NCI-H2029 (cell line): ENCODE data around the gene PPP1R13B.

Experiments used
- DNase-seq: peaks from one replicate; lab custom pipeline; 2025; lab: John Stamatoyannopoulos, UW

The PPP1R13B gene

DNA sequence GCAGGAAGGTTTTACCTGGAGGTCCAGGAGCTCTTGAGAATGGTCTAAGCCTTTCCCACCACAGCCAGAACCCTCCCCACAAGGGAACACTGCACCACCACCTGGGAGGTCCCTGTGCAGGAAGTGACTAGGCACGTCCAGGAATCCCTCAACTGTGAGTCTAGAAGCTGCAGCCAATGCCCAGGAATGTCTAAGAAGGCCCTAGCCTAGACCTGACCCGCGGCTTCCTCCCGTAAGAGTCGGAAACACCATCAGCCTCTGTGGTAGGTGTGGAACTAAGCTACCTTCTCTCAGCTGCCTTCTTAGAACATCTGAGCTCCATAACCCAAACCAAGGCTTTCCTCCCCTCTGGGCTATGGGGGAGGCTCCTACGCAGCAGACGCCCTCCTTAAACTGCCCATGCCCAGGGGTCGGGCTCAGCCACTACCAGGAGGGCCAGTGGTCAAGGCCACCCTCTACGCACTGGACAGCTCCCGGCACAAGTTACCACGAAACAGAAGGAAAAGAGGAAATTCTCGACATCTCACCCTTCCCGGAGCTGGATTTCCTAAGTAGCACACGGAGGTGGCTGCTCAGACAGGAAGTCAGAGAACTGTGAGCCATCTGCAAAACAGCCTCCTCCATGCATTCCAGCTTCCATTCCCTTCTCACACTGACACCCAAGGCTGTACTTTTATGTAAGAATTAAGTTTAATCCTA lies 106.2 kb downstream of the PPP1R13B start:
- DNase-seq: no peak

DNA sequence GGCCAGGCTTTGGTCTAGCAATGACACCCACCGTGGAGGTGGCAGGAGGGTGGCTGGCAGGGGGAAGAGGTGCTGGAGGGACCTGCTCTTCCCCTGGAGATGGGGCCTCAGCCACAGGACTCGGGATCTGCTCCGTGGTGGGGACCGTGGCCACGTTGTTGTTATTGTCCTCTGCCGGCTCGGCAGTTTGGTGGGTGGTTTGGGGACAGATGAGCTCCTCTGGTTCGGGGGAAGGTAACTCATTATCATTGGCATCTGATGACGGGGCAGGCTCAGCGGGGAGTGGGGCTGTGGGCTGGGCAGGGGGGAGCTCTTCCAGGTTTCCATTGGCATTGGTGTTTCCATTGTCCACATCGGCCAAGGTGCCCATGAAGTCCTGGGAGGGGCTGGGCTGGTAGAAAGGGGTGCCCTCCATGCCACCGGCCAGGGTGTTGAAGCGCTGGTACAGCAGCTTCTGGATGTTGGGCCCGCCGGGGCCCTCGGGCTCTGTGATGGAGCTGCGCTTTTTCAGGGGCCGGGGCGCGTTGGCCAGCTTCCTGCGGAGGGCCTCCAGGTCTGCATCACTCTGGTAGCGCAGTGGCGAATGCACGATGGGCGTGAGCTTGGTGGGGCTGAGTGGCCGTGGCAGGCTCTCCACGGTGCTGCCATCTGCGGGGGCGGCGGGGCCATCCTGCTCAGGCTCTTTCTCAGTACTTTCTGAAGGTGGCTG lies 107.4 kb downstream of the PPP1R13B start:
- no peak for DNase-seq

DNA sequence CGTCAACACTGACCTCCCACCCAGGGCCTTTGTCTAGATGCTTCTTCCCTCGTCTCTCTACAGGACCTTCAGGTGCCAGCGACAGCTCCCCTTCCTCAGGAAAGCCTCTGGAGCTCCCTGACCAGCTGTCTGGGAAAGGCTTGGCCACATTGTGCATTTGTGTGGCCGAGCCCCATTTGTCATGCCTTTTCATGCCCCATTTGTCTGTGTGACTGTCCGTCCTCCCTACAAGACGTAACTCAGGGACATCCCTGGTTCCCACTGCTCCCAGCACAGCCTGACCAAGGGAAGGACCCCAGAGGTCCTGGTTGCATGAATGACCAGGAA lies 107.9 kb downstream of the PPP1R13B start:
- DNase-seq: no peak

DNA sequence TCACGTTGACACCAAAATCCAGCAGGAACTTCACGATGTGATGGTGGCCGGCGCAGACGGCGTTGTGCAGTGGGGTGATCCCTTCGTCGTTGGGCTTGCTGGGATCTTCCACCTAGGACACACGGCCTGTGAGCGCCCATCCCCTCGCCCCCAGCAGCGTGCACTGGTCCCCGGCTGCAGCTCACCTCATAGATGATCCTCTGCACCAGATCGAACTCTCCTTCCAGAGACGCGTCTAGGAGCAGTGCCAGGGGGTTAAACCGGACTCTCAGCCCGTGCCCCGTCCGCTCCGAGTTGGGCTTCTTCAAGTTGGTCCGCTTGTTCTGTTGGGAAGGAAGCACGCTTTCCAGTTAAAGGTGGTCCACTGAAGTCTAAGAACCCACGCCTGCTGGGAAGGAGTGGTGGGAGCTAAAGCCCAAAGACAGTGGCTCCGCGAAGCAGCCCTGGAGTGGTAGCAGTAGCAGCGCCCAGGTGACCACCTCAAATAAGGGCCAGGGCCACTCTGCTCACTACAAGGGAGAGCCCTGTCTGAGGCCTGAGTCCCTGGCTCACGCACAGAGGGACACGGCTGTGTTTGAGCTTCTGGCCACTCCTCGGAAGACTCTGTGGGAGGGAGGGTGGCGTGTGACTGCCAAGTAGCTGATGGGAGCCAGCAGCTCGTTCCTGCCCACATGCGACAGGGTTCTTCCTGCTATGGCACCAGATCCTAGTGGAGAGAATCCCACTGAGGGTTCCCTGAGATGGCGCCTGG lies 108.5 kb downstream of the PPP1R13B start:
- no peak for DNase-seq

DNA sequence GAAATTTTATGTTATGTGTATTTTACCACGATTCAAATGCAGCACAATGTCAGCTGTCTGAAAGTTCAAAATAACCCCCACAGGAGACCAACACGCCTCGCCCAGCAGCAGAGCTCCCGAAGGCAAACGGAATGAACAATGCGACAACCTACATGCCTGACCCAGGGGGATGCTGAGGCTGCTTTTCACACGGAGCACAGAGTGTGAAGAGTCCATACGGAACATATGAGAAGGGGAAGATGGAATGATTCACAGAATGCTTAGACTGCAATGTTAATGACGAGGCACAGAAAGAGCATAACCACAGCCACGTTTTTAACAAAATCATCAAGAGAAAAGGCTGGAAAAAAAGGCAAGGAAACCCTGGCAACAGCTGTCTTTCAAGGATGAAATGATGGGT lies 109.2 kb downstream of the PPP1R13B start:
- DNase-seq: no peak

DNA sequence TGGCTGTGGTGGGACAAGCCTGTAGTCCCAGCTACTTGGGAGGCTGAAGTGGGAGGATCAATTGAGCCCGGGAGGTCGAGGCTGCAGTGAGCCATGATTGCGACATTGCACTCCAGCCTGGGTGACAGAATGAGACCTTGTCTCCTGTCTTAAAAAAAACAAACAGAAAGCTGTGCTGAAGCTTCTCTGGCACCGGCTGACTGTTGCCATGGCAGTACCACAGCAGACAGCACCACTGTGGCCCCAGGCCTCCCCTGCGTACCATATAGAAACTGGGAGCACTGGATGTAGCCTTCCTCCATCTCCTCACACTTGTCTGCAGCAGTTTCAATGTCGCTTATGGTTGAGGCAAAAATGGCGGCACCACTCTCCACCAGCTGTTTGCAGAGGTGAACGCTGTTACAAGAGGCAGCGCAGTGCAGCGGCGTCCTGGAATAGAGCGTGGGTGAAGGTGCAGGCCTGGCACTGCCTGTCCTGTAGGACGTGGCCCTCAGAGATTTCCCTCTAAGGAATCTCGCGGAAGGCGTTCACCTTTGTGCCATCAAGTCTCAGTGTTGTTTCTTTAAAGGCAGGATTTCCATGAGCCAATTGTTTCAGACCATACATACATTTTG lies 109.8 kb downstream of the PPP1R13B start:
- DNase-seq: no peak

DNA sequence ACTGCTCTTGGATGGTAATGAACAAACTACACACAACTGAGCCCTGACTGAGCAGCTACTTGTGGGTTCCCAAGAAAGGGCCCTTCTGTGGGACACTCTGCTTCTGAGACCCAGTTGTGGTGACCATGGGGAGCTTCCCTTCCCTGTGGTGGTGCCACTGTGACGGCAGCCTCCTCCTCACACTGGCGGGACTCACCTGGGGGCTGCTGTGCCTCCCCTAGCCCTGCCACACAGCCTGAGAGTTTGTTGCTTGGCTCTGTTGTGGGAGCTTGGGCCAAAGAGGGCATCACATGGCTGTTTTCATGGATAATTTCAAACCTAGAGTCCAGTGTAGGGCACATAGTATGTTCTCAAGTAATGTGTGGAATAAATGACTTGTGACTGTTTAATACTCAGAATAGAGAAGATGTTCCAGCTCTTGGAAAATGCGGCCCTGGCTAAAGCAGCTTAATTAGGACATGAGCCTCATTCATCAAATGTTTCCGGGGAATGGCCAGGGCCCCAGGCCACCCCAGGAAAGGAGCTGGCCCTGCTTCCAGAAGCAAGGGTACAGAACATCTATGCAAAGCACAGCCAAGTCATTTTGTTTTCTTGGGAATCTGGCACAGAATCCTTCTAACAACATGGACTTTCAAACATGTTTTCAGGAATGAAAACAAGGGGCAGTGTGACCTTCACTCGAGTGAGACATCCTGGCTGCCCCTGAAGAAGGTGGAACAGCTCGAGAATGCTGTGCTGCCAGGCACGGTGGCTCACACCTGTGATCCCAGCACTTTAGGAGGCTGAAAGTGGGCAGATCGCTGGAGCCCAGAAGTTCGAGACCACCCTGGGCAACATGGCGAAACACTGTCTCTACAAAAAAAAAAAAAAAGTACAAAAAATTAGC lies 110.6 kb downstream of the PPP1R13B start:
- no peak for DNase-seq

DNA sequence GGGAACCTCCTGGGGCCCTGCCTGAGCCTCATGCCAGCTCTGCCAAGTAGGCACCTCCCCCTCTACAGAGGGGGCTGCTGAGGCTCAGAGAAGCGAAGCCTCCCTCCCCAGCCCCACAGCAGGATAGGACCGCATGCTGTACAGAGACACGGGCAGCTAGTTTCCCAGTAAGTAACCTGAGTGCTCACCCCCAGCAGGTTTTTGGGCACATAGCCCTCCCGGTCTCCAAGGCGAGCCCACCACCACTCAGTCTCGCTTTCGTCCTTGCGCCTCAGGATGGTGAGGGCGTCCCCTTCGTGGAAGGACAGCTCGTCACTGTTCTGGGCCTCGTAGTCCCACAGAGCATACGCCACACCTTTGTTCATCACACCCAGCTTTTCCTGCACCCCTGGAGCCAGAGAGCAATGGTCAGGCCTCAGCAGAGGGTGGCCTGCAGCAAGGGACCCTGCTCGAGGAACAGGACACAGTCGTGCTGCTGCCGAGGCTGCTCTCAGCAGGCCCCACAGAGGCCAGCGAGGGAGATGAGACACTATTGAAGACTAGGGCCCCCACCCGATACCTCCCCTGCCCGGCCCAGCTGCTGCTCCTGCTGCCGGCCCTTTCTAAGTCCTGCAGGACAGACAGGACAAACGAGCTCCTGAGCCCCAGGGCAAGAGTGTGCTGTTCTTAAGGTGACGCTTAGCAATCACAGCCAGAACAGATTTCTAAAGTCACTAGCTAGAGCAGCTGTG lies 111.4 kb downstream of the PPP1R13B start:
- no peak for DNase-seq

DNA sequence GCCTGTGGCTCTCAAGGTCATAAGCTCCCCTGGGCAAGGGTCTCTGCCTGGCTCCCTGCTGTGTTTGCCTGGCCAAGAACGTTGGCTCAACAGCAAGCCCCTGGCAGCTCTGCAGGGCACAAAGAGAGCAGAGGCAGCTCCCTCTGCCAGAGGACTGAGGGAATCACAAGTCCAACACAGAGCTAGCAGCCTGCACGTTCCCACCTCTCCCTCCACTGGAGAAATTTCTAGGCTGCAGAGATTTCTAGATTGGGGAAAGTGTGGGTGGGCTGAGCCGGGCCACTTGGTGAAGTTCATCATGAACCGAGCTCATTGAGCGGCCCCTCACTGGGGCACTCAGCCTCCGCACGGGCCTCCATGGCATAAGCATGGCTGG lies 111.9 kb downstream of the PPP1R13B start:
- no peak for DNase-seq

DNA sequence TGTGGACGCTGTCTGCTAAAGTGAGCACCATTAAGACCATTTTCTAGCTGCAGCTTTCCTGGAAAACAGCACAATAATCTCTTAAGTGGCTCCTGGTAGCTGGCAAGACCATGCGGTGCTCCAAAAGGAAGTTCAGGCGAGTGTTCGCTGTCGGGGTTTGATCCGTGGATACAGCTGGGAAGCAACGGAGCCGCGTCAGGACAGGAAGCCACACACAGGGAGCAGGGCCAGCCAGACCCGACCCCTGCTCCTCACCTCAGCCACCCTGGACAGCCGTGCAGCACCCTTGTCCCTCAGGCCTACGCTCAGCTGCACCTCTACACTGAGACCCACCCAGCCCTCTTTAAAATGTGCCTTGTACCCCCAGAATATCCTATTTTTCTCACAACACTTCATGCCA lies 112.4 kb downstream of the PPP1R13B start:
- no peak for DNase-seq

DNA sequence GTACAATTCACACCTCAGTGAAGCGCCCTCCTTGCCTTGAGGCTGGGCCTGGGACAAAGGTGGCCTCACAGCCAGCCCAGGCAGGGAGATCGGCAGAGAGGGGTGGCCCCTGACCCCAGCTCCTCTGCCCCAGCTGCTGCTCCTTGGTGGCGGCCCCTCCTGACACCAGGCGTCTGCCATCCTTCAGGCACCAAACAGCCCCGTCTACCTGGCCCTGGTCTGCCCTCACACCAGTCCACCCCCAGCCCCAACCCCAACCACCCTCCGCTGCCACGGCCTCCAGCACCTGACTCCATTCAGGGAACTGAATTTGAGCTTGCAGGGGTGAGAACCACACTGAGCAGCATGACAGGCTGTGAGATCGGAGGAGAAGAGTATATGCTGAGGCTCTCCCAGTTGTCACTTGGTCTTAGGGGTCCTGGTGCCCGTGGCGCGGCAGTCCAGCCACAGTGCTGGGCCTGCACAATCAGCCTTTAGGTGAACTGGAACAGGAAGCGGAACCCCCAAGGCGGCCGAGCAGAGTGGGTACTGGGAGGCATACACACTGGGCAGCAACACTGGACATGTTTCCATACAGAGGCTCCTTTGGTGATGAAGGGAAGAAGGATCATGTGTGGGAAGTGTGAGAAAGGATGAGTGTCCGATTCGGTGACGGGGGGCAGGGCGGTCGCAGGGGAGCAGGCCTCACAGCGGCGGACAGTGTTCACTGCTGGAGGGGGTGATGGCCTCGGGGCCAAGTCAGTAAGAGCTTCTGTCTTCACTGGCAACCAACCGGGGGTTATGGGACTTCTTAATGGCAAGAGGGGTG lies 113.1 kb downstream of the PPP1R13B start:
- no peak for DNase-seq

DNA sequence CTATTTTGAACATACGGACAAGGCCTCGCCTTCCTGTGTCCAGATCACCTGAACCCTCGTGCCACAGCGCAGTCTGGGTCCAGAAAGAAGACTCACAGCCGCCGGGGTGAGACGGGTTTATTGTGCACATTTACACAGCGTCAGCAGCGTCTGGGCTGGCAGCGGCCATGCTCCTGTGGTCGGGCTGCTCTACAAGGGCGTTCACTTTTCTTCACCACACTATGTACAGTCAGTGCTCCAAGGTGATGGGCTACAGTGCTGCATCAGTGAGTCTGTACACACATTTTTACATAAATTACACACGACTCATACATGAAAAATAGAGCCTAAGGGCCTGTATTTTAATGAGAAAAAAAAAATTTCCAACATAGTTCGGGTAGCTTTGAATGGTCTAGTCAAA lies 113.7 kb downstream of the PPP1R13B start:
- no peak for DNase-seq

DNA sequence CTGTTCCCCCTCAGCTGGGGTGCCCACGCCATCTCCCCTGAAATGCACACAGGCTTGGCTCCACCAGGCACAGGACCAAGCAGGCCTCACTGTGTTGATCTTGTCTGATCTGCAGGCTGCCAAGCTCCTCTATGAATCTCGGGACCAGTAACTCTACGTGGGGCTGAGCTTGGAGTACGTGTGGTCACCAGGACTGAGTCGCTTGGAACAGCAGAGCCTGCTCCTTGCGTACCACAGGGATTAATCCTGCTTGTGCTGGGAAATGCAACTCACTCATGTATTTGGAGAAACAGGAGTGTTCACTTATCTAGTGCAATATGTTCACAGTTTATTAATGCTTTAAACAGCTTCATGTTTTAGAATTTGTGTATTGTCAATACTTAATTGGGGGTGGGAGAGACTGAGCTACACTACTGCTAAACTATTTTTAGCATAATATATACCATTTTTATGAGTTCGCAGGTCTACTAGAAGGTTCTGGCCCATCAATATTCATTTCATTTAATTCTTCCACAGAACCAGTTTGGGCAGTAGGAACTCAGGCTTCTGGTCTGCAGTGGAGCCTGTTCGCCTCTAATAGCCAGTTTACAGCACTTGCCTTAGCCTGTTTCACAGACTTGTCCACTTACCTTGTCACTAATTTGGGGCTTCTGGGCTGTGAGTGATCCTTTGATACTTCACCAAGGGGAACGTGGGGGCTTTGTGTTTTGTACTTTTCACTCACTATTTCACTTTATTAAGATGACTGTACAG lies 114.3 kb downstream of the PPP1R13B start:
- no peak for DNase-seq

DNA sequence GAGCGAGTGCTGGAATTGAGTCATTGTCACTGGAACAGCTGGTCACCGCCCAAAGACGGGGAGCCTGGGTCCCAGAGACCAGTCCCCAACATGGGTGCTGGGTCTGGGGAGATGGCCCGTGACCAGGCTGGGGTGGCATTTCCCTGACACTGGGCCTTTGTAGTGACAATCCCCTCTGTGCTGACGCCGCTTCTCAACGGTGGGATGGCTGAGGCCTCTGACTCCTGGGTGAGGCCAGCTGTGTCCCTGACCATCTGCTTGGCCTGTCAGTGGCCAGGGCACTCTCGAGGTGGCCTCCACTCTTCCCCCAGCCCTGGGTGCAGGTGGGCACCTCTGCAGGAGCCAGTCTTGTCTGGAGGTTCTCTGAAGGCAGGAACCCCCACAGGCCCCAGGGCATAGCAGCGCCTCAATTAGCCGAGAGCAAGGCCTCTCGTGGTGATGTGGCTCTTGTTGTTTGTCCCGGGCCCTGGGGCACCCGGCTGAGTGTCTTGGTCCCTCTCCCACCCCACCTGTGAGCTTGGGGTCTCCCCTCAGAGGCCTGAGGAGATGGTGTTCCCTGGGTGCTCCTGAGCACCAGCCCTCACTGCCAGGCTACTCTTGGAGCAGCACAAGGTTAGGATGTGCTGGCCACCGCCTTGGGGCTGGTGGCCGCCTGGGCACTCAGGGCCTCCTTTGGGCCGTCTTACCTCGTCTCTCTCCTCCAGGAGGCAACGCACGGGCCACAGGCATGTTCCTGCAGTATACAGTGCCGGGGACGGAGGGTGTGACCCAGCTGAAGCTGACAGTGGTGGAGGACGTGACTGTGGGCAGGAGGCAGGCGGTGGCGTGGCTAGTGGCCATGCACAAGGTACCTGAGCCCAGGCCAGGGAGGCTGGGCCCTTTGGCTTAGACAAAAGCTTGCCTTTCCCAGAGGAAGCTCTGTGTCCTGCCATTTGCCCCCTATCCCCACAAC lies 115.2 kb downstream of the PPP1R13B start:
- no peak for DNase-seq

DNA sequence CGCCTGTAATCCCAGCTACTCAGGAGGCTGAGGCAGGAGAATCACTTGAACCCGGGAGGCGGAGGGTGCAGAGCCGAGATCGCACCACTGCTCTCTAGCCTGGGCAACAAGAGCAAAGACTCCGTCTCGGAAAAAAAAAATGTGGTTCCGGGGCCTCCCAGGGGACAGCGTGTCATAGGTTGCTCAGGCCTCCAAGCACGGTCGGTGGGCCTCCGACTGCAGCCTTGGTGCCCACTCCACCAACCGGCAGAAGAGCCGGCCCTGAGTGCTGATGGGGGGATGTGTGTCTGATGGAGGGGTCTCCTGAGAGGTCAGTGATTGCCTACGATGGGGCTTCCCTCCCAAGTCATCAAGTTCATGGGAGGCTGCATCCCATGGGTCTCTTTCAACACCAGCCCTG lies 115.9 kb downstream of the PPP1R13B start:
- no peak for DNase-seq

DNA sequence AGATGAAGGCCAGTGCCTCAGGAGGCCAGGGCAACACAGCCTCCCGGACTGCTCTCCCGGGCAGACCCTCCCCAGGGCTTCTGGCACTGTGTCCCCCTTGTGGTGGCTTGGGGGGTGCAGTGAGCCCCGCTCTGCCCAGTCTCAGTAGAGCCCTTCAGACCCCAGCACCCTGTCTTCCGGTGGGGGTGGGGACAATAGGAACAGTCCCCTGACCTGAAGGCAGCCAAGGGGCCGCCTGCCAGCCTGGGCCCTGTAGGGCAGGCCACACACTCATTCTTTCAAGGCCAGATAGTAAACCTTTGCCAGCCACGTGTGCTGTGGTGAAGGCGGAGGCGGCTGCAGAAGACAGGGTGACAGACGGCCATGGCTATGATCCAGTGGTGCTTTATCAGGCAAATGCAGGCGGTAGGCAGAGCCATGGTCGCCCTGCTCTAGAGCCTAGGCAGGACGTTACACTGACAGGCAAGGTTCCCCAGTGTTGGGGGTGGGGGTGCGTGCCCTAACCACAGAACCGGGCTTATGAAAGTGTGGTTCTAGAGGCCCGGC lies 116.8 kb downstream of the PPP1R13B start:
- DNase-seq: no peak

DNA sequence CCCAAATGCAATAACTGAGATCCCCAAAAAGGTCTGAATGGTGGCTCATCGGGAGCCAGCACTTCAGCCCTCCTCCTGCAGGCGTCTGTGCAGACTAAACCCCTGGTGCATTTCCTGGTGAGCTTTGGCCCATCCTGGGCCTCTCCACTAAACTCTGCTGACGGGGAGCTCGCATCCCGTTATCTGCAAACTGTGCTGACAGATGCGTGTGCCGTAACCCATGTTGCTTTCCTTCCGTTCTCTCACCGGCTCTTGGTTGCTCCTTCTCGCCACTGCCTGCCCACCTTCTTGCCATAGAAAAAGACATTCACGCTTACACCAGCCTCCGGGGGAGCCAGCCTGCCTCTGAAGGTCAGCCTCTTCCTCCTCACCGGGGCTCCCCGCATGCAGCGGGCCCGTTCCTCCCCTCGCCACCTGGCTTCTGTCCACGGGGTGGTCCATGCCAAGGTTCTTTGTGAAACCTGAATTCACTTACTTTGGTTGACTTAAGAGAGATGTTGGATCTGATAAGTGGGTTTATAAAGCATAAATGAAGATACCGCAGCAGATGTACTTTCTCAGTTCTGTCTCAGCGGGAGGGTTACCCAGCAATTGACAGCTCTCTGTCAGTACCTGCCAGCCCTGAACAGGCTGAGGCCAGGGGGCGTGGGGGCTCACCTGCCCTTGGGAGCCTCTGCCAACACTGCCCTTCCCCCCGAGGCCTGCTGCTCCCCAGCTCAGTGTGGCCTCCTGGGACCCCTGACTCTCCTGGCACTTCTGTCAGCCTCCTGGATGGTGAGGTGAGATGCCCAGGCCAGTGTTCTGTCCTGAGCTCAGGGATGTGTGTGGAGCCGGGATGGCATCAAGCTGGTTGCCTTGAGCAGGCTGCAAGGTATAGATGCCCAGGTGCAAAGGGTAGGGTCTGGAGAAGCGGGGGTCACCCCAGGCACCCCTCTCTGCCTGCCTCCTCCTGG lies 117.6 kb downstream of the PPP1R13B start:
- DNase-seq: no peak
